ENCODE measurements around the gene TOR1B. TPM values are rescaled to one million over a fixed set of nuclear protein-coding genes. Genes with fewer than 3 reads are reported as not detected.

TOR1B gene
- total RNA-seq = 32.6 and 36.4 TPM in 2 replicates

GRCh38 chr9:129802833-129803675, at the start of gene TOR1B:
TOR1B (plus strand) TSS chr9:129803184; CDS start chr9:129803213, 29 bp downstream.

GRCh38 chr9:129823935-129824601, 21.1 kb downstream of the TOR1B start, which contains the start of gene TOR1A:
TOR1A (minus strand) TSS chr9:129824136; CDS start chr9:129824085, 51 bp downstream.

GRCh38 chr9:129835128-129835859, 32.3 kb downstream of the TOR1B start, which contains the start of the genes C9orf78 and USP20:
C9orf78 (minus strand) TSS chr9:129835275; CDS start chr9:129835221, 54 bp downstream.
USP20 (plus strand) TSS chr9:129835458; CDS start chr9:129852556, 17,098 bp downstream.

Other genes with a start within 250 kb of the TOR1B start
- 0.17 and 0.44 TPM in 2 replicates for gene C9orf50, start 182.1 kb upstream of the TOR1B start, total RNA-seq
- 27.6 and 33.3 TPM in 2 replicates for gene NTMT1, start 177.0 kb upstream of the TOR1B start, total RNA-seq
- gene ASB6, start 161.0 kb upstream of the TOR1B start, total RNA-seq = 19.3 and 27.8 TPM in 2 replicates
- gene PRRX2, start 137.5 kb upstream of the TOR1B start, total RNA-seq = 44.4 and 50.0 TPM in 2 replicates
- 9.5 and 84.5 TPM in 2 replicates for gene PTGES, start 50.1 kb upstream of the TOR1B start, total RNA-seq
- 38.3 and 42.5 TPM in 2 replicates for gene TOR1A, start 21.0 kb downstream of the TOR1B start, total RNA-seq
- gene C9orf78, start 32.1 kb downstream of the TOR1B start, total RNA-seq = 33.6 and 37.8 TPM in 2 replicates
- gene USP20, start 32.3 kb downstream of the TOR1B start, total RNA-seq = 15.1 and 17.0 TPM in 2 replicates
- 30.5 and 36.9 TPM in 2 replicates for gene FNBP1, start 240.0 kb downstream of the TOR1B start, total RNA-seq